ENCODE results near the gene NFAM1.

Gene NFAM1

GRCh38 chr22:42356533-42356932 lies 75.7 kb downstream of the NFAM1 start:
- no peak for DNase-seq

- DNase-seq, result no peak
Measured at GRCh38 chr22:42353883-42354727, 78.1 kb downstream of the NFAM1 start.

GRCh38 chr22:42350373-42350772 lies 81.8 kb downstream of the NFAM1 start:
- DNase-seq, result no peak

- DNase-seq, result no peak
Measured at GRCh38 chr22:42347281-42347824, 84.8 kb downstream of the NFAM1 start.

- no peak for DNase-seq
Measured at GRCh38 chr22:42346722-42347121, 85.5 kb downstream of the NFAM1 start.

GRCh38 chr22:42345458-42345857 lies 86.7 kb downstream of the NFAM1 start:
- DNase-seq, result no peak

- DNase-seq, result peak; percentile 55 to 83
Measured at GRCh38 chr22:42344361-42344905, 87.8 kb downstream of the NFAM1 start.

GRCh38 chr22:42343531-42344081 lies 88.6 kb downstream of the NFAM1 start:
- DNase-seq, result no peak

GRCh38 chr22:42343121-42343454 lies 89.1 kb downstream of the NFAM1 start:
- no peak for DNase-seq

GRCh38 chr22:42342426-42343120 lies 89.6 kb downstream of the NFAM1 start:
- DNase-seq, result no peak

- DNase-seq, result no peak
Measured at GRCh38 chr22:42341779-42342178, 90.4 kb downstream of the NFAM1 start.

- no peak for DNase-seq
Measured at GRCh38 chr22:42340829-42341383, 91.3 kb downstream of the NFAM1 start.

GRCh38 chr22:42340150-42340549 lies 92.1 kb downstream of the NFAM1 start:
- DNase-seq, result no peak

- no peak for DNase-seq
Measured at GRCh38 chr22:42338479-42338878, 93.7 kb downstream of the NFAM1 start.

- DNase-seq, result no peak
Measured at GRCh38 chr22:42337356-42337755, 94.8 kb downstream of the NFAM1 start.

GRCh38 chr22:42336527-42337227 lies 95.5 kb downstream of the NFAM1 start:
- DNase-seq, result no peak

- no peak for DNase-seq
Measured at GRCh38 chr22:42335839-42336378, 96.3 kb downstream of the NFAM1 start.

- DNase-seq, result no peak
Measured at GRCh38 chr22:42334875-42335512, 97.2 kb downstream of the NFAM1 start.

- DNase-seq, result no peak
Measured at GRCh38 chr22:42333544-42333943, 98.7 kb downstream of the NFAM1 start.

GRCh38 chr22:42332089-42332488 lies 100.1 kb downstream of the NFAM1 start:
- no peak for DNase-seq

- no peak for DNase-seq
Measured at GRCh38 chr22:42331014-42331413, 101.2 kb downstream of the NFAM1 start.
